Stimulated activated CD4-positive, alpha-beta T cell treated with anti-CD3 and anti-CD28 coated beads, TNF-alpha, amount 100 ng/mL, for 4 hours (primary cell): ENCODE results near the gene RUVBL1.
A peak's percentile ranks its signal among the peaks of the same experiment; 100 is the strongest.
"Not testable (repeated sequence)": the region's sequence is repeated elsewhere in the genome, so short reads cannot be mapped to it uniquely, and the experiment has no call there.

ENCODE experiments used
- DNase-seq, 3 experiments: peaks; one replicate each; pipeline ENCODE4 v3.0.0-alpha.2; 2020; ENCODE audit warnings: low read depth in 3 of 3

Gene RUVBL1

DNA sequence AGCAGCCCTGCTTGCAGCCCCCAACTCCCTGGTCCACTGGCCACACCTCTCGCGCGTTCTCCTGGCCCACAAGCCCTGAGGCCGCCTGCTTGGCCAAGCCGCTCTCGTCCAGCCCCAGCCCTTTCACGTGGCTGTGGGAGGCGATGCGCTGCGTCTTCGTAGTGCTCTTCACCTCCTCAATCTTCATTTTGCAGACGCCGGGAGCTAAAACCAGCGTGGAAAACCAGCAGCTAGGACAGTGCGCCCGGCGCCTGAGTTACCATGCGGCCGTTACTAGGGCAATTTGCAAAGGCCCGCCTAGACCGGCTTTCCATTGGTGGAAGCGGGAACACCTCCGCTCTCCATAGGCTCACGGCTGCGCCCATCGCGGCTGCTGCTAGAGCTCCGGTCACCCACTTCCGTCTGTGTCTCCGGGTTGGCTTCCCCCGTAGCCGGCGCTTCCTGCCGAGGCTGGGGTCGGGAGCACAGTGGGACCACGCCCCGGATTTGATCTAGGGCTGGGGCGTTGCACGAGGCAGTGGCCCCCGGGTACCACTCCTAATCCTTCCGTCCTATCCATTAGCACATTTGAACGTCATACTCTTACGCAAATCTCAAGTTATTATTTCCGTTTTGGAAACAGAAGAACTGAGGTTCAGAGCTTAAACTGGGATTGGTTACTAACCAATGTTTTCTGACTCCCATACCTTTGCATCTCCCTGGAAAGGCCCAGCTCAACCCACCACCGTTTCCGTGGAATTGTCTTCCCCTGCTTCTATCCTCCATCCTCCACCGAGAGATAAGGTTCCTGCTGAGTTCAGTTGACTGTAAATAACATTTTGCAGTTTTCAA lies at the start of gene RUVBL1:
RUVBL1 (minus strand) TSS at position 275 of the 831 bp plus-strand sequence; CDS start at position 187, 88 bp downstream.
- DNase-seq, result peak; percentile 83 to 92 (median 91)

DNA sequence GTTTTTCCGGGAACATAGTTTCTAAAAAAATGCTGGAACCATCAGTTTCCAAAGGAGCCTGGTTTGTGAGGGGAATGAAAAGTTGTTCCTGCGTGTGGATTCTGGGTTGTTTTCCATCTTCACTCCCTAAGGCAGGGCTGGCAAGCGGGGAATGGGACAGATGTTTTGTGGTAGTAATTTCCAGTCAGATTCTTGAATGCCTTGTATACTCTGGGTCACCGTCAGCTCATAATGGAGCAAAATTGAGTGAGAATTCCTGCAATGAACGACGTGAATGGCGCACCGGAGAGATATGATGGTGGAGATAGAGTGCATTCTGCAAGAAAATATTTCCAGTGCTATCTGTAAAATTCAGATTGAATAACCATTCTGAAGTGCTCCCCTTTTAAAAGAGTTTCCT lies 49.6 kb upstream of the RUVBL1 start:
- no peak for DNase-seq

- DNase-seq, result no peak
These were observed 47.4 kb upstream of the RUVBL1 start for GRCh38 chr3:128170866-128171516.

- DNase-seq, result no peak
These were observed 45.2 kb upstream of the RUVBL1 start for GRCh38 chr3:128168836-128169235.

DNA sequence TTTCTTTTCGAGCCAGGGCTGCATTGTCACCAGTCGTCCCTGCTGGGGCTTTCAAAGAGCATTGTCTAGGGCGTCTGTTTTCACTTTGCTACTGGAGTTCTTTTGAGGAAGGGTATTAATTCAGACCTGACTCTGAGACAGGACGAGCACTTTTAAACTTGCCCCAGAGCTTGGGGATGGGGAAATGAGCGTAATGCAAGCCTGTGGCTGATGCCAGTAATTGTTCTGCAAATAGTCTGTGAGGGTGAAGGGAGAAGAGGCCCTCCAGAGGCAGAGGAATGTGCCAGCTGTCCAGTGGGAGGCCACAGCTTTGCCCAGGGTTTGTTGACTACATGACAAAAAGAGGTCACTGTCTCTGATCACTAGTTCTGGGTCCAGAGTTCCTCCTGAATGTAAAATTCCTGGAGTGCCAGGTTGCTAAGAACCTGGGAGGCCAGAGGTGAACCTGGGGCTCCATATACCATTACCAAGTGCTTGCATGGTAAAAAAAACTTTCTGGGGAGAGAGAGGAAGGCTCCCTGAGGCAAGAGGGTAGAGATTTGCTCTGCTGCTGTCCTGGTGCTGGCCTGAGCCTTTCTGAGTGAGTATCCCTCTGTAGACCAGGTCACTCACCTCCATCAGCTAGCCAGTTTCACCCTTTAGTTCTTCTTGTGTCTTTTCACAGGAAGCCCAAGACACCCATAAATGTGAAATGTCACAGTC lies 44.5 kb upstream of the RUVBL1 start:
- DNase-seq, result no peak

DNA sequence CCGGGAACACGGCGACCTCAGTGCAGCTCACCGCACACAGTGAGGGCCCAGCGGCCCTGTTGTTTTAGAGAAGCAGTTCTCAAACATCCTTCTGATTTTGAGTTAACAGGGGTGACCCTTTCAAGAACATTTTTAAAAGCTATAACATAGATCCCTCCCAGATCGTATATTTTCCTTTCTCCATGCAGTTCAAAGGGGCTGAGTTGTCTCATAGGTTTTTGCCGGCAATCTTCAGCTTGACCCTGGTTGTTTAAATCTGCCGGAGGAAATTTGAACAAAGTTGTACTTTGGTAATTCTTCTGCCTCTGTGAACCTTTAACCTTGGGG lies 44.0 kb upstream of the RUVBL1 start:
- DNase-seq, result no peak

GRCh38 chr3:128166971-128167453 lies 43.4 kb upstream of the RUVBL1 start:
- no peak for DNase-seq

DNA sequence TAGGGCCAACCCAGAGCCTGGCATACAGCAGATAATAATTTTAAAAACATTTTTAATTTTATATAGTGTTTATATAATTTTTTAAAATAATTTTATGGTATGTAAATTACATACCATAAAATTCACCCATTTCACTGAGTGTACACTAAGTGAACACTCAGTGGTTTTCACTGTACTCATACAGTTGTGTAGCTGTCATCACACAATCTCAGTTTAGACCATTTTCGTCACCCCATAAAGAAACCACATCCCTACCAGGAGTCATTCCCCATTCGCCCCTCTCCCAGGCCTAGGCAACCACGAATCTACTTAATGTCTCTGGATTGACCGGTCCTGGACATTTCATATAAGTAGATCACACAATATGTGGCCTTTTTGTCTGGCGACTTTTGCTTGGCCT lies 39.8 kb upstream of the RUVBL1 start:
- DNase-seq, result no peak

DNA sequence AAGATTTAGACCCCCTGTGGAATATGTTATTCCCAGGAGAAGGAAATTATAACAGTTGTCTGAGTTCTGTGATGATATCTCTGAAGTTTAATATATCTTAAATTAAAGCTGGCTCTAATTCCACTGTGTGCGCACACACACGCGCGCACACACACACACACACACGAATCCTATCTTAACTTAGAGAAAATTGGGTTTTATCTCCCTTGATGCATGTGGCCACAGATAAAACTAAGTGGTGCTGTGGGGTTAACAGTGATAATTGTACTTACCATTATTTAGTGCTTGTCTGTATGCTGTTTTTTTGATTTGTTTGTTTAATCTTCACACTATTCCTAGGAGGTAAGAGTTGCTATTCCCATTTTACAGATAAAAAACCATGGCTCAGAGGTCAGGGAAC lies 37.0 kb upstream of the RUVBL1 start:
- DNase-seq, result no peak

- DNase-seq, result no peak
These were observed 32.2 kb upstream of the RUVBL1 start for GRCh38 chr3:128155616-128156360.

DNA sequence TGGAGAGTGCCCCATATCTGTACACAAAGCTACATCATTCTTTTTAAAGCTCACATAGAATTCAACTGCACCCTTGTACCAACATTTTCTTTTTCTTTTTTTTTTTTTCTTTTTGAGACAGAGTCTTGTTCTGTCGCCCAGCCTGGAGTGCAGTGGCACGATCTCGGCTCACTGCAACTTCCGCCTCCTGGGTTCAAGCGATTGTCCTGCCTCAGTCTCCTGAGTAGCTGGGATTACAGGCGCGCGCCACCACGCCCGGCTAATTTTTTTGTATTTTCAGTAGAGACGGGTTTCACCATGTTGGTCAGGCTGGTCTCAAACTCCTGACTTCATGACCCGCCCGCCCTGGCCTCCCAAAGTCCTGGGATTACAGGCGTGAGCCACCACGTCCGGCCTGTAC lies 30.7 kb upstream of the RUVBL1 start:
- DNase-seq, result not testable (repeated sequence)

DNA sequence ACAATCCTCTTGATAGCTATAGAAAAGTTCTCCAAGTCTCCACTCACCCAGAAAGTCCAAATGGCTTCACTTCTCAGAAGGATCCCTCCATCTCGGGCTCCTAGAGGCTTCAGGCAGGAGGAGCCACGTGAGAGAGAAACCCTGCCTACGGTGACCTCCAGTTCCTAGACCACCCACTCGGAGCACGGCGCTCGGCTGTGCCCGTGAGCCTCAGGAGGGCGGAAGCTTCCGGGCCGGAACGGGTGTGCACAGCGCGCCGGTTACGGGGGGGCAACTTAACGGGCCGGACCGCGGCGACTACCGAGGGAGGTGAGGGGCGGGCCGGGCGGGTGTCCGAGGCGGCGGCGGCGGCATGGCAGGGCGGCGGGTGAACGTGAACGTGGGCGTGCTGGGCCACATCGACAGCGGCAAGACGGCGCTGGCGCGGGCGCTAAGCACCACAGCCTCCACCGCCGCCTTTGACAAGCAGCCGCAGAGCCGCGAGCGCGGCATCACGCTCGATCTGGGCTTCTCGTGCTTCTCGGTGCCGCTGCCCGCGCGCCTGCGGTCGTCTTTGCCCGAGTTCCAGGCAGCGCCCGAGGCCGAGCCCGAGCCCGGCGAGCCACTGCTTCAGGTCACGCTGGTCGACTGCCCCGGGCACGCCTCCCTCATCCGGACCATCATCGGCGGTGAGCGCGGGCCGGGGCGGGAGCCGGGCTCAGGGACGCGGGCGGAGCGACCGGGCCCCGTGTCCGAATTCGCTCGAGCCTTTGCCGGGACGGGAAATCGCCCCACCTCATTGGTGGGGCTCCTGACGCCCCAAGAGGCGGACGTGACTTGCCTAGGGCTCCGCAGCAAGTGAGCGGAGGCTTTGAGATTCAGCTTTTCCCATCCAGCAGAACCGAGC lies 29.8 kb upstream of the RUVBL1 start, which contains the start of gene EEFSEC:
EEFSEC (plus strand) TSS at position 326 of the 886 bp plus-strand sequence; CDS start at position 353, 27 bp downstream.
- peak; percentile 77 to 85 (median 78) for DNase-seq

GRCh38 chr3:128152419-128153155 lies 29.0 kb upstream of the RUVBL1 start:
- no peak for DNase-seq

- no peak for DNase-seq
These were observed 28.2 kb upstream of the RUVBL1 start for GRCh38 chr3:128151758-128152274.

- DNase-seq, result no peak
These were observed 26.0 kb upstream of the RUVBL1 start for GRCh38 chr3:128149650-128150049.

DNA sequence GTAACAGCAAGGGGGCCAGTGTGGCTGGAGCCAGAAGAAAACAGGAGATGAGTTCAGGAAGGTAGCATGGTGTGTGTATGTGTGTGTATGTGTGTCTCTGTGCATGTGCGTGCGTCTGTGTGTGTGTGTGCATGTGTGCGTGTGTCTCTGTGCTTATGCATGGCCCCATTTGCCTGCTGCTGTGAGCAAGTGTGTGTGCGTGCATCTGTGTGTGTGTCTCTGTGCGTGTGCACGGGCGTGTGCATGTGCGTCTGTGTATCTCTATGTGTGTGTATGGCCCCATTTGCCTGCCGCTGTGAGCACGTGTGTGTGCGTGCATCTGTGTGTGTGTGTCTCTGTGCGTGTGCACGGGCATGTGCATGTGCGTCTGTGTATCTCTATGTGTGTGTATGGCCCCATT lies 22.6 kb upstream of the RUVBL1 start:
- no peak for DNase-seq

- DNase-seq, result no peak
These were observed 21.7 kb upstream of the RUVBL1 start for GRCh38 chr3:128145279-128145678.

- DNase-seq, result no peak
These were observed 21.0 kb upstream of the RUVBL1 start for GRCh38 chr3:128144512-128145187.

DNA sequence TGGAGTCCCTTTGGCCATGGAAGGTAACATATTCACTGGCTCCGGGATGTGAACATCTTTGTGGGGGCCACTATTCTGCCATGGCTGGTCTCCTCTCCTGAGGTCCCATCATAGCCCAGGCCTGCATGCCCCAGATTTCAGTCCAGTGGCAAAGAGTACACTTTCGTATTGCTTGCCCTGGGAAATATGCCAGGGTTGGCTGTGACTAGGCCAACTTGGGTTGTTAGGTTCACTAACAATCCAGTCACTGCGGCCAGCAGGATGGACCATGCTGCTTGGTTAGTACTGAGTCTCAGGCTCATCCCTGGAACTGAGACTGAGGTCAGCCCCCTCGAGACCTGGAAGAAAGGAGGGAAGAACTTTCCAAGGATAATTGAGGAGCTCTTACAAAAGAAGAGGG lies 19.9 kb upstream of the RUVBL1 start:
- DNase-seq, result no peak
